Muscle layer of colon (tissue), 2 donors: ENCODE data around the gene ZNF879.

Experiments used
- H3K27ac ChIP-seq: one replicate; pipeline ENCODE4 v1.7.0; 2013; ENCODE audit warnings: low read depth, mild to moderate bottlenecking, low read length, moderate library complexity
- H3K27me3 ChIP-seq, 2 donors: one replicate each; pipeline ENCODE4 v1.7.0; 2013; ENCODE audit warnings: low read length in 2 of 2, mild to moderate bottlenecking in 2 of 2; ENCODE audit not compliant: insufficient read depth in 2 of 2, control insufficient read depth in 1 of 2
- H3K36me3 ChIP-seq: one replicate; pipeline ENCODE4 v1.7.0; 2013; ENCODE audit warnings: mild to moderate bottlenecking, low read length; ENCODE audit not compliant: insufficient read depth
- H3K4me1 ChIP-seq: one replicate; pipeline ENCODE4 v1.7.0; 2013; ENCODE audit warnings: mild to moderate bottlenecking, low read length; ENCODE audit not compliant: insufficient read depth
- H3K4me3 ChIP-seq, 2 donors: one replicate each; pipeline ENCODE4 v1.7.0; 2013; ENCODE audit warnings: low read length in 2 of 2, low read depth in 1 of 2, mild to moderate bottlenecking in 1 of 2, moderate library complexity in 1 of 2
- H3K9ac ChIP-seq: one replicate; pipeline ENCODE4 v1.7.0; 2013; ENCODE audit warnings: low read length
- H3K9me3 ChIP-seq: one replicate; pipeline ENCODE4 v1.7.0; 2013; ENCODE audit warnings: mild to moderate bottlenecking, low read length
- donor health status: abdominal sarcoma.
- donor health status: Adenocarcinoma of cecum.

Gene ZNF879

GRCh38 chr5:179044765-179045164 is 21.2 kb downstream of the ZNF879 start:
- no peak overlapping the region for H3K27ac ChIP-seq
- no peak overlapping the region for H3K9ac ChIP-seq
- H3K4me3 ChIP-seq, result no peak overlapping the region
- H3K9me3 ChIP-seq, result no peaks in the 10 kb centered on the region
- no peaks in the 10 kb centered on the region for H3K36me3 ChIP-seq
- H3K27me3 ChIP-seq, result no peaks in the 10 kb centered on the region
- H3K4me1 ChIP-seq, result no peaks in the 10 kb centered on the region

DNA sequence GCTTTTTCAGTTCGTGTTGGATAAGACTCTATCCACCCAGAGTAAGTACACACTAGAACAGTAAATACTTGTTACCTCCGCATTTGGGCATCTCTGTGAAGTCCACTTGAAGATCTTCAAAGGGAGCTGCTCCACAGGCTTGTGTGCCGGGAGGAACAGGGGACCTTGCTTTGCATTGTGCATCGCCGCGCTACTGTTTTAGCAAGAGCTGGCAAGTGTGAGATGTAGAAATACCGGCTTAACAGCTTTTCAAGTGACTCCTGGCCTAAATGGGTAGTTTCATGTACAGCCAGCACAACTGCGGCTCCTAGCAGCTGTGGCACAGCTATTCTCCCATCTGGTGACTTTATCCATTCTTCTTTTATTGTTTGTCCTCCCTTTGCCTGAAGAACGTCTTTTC is 28.2 kb downstream of the ZNF879 start:
- Histone ChIP-seq H3K27me3 (no peaks in the 10 kb centered on the region), H3K27ac (no peak overlapping the region), H3K9me3 (no peaks in the 10 kb centered on the region), H3K9ac (no peak overlapping the region), H3K4me3 (no peak overlapping the region), H3K4me1 (no peaks in the 10 kb centered on the region), H3K36me3 (no peaks in the 10 kb centered on the region)

GRCh38 chr5:179054036-179054785 is 30.6 kb downstream of the ZNF879 start:
- no peak overlapping the region for H3K4me3 ChIP-seq
- H3K27me3 ChIP-seq, result no peaks in the 10 kb centered on the region
- no peaks in the 10 kb centered on the region for H3K4me1 ChIP-seq
- no peak overlapping the region for H3K9ac ChIP-seq
- no peaks in the 10 kb centered on the region for H3K9me3 ChIP-seq
- H3K36me3 ChIP-seq, result no peaks in the 10 kb centered on the region
- no peak overlapping the region for H3K27ac ChIP-seq

DNA sequence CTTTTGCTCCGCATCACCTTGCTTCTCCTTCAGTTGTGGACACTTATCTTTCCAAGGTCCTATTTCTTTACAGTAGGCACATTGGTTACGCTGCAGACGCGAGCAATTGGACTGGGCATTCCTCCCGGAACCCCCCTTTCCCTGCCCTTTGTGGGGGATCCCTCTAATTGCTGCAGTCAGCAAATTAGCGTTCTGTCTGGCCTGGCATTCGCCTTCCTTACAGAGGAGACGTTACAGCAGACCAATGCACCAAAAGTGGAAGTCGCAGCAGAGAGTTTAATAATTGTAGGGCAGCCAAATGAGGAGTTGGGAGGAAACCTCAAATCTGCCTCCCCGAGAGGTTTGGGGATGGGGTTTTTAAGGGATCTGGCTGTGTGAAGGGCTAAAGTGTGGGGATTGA is 31.3 kb downstream of the ZNF879 start:
- H3K4me1 ChIP-seq, result no peaks in the 10 kb centered on the region
- H3K27me3 ChIP-seq, result no peaks in the 10 kb centered on the region
- H3K9ac ChIP-seq, result no peak overlapping the region
- no peaks in the 10 kb centered on the region for H3K9me3 ChIP-seq
- H3K36me3 ChIP-seq, result no peaks in the 10 kb centered on the region
- no peak overlapping the region for H3K27ac ChIP-seq
- no peak overlapping the region for H3K4me3 ChIP-seq

GRCh38 chr5:179055436-179055835 is 31.8 kb downstream of the ZNF879 start:
- no peak overlapping the region for H3K9ac ChIP-seq
- no peak overlapping the region for H3K4me3 ChIP-seq
- no peaks in the 10 kb centered on the region for H3K9me3 ChIP-seq
- H3K36me3 ChIP-seq, result no peaks in the 10 kb centered on the region
- H3K4me1 ChIP-seq, result no peaks in the 10 kb centered on the region
- no peak overlapping the region for H3K27ac ChIP-seq
- H3K27me3 ChIP-seq, result no peaks in the 10 kb centered on the region

- H3K36me3 ChIP-seq, result no peaks in the 10 kb centered on the region
- H3K27ac ChIP-seq, result no peak overlapping the region
- H3K4me1 ChIP-seq, result no peaks in the 10 kb centered on the region
- no peak overlapping the region for H3K9ac ChIP-seq
- no peak overlapping the region for H3K4me3 ChIP-seq
- no peaks in the 10 kb centered on the region for H3K9me3 ChIP-seq
- no peaks in the 10 kb centered on the region for H3K27me3 ChIP-seq
Measured at GRCh38 chr5:179055841-179056240, 32.2 kb downstream of the ZNF879 start.

- Histone ChIP-seq H3K9me3 (no peaks in the 10 kb centered on the region), H3K4me3 (peak within 1 kb of the TSS; percentile 60 to 99), H3K4me1 (peaks cover 11% of the 10 kb centered on the region), H3K9ac (peak within 1 kb of the TSS; percentile 70), H3K27ac (peak within 1 kb of the TSS; percentile 76), H3K36me3 (peaks cover 11% of the 10 kb centered on the region), H3K27me3 (no peaks in the 10 kb centered on the region)
Measured at GRCh38 chr5:179060116-179061008, 36.8 kb downstream of the ZNF879 start, which contains the start of gene ZNF354C. Gene ZNF354C (plus strand): TSS chr5:179060373. CDS start chr5:179062069, 1,696 bp downstream.

DNA sequence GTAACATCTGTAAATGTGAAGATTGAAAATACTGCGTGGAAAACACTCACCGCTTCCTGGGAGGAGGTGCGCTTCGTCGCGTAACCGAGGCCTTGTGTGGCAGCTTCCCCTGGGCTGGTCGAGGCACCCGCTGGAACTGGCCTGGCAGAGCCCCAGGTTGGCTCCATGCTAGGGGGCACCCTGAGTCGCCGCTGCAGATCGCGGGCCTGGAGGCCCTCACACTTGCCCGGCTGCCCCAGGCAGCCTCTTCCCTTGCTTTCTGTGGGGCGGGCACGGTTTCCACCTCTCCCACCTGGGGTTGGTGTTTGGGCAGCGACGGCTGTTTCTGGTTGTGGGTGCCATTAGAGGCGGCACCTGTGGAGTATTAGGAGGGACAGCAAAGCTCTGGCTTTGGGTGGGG is 37.4 kb downstream of the ZNF879 start:
- H3K27ac ChIP-seq, result no peak overlapping the region
- H3K4me3 ChIP-seq, result peak overlapping the region; percentile 60 to 99
- H3K27me3 ChIP-seq, result no peaks in the 10 kb centered on the region
- H3K9me3 ChIP-seq, result peaks cover 5% of the 10 kb centered on the region
- peaks cover 11% of the 10 kb centered on the region for H3K4me1 ChIP-seq
- H3K9ac ChIP-seq, result peak overlapping the region; percentile 70
- peaks cover 18% of the 10 kb centered on the region for H3K36me3 ChIP-seq

DNA sequence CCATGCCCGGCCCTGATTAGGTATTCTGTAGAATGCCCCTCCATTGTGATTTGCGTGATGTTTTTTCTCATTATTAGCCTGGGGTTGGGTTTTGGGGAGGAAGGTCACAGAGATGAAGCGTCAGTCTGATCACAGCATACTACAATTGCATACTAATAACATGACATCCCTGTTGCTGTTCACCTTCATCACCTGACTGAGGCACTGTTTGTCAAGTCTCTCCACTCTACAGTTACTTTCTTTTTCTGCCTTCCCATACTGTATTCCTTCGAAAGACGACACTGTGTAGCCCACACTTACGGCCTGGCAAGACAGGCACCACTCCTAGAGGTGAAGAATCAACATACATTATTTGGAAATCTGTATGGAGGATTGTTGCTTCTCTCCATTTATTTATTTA is 42.1 kb downstream of the ZNF879 start:
- Histone ChIP-seq H3K4me3 (no peak overlapping the region), H3K36me3 (peaks cover 47% of the 10 kb centered on the region), H3K9me3 (peaks cover 19% of the 10 kb centered on the region), H3K9ac (no peak overlapping the region), H3K27ac (no peak overlapping the region), H3K27me3 (no peaks in the 10 kb centered on the region), H3K4me1 (peaks cover 11% of the 10 kb centered on the region)

DNA sequence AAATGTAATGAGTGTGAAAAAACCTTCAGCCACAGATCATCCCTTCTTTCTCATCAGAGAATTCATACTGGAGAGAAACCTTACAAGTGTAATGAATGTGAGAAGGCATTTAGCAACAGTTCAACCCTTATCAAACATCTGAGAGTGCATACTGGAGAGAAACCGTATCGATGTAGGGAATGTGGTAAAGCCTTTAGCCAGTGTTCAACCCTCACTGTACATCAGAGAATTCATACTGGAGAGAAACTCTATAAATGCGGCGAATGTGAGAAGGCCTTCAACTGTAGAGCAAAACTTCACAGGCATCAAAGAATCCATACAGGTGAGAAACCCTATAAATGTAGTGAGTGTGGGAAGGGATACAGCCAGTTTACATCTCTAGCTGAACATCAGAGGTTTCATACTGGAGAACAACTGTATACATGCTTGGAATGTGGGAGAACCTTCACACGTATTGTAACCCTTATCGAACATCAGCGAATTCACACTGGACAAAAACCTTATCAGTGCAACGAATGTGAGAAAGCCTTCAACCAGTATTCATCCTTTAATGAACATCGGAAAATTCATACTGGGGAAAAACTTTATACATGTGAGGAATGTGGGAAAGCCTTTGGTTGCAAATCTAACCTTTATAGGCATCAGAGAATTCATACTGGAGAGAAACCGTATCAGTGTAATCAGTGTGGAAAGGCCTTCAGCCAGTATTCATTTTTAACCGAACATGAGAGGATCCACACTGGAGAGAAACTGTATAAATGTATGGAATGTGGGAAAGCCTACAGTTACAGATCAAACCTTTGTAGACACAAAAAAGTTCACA is 55.8 kb downstream of the ZNF879 start:
- H3K9me3 ChIP-seq, result peaks cover 88% of the 10 kb centered on the region
- H3K36me3 ChIP-seq, result peaks cover 46% of the 10 kb centered on the region
- H3K4me3 ChIP-seq, result peak overlapping the region in 1 of 2 donors; percentile 52
- no peaks in the 10 kb centered on the region for H3K4me1 ChIP-seq
- no peak overlapping the region for H3K27ac ChIP-seq
- no peak overlapping the region for H3K9ac ChIP-seq
- H3K27me3 ChIP-seq, result no peaks in the 10 kb centered on the region

GRCh38 chr5:179080724-179081123 is 57.1 kb downstream of the ZNF879 start:
- Histone ChIP-seq H3K36me3 (peaks cover 41% of the 10 kb centered on the region), H3K4me1 (no peaks in the 10 kb centered on the region), H3K27me3 (no peaks in the 10 kb centered on the region), H3K9me3 (peaks cover 88% of the 10 kb centered on the region), H3K4me3 (peak overlapping the region in 1 of 2 donors; percentile 5), H3K27ac (no peak overlapping the region), H3K9ac (no peak overlapping the region)
